ENCODE measurements around the gene ELMOD1. TPM values are rescaled to one million over a fixed set of nuclear protein-coding genes. Genes with fewer than 3 reads are reported as not detected.

Gene ELMOD1
- total and polyA plus RNA-seq, 2 donors (not counting 3 experiments of a cell fraction or from before 2014, with no cell fraction given): 1.6 to 2.4 TPM

GRCh38 chr11:107705027-107705426 is 114.1 kb downstream of the ELMOD1 start:
- H3K27ac ChIP-seq (ENCODE audit: insufficient read depth, low read depth, low read length): no peak overlapping the region
- H3K79me2 ChIP-seq (ENCODE audit: control insufficient read depth, insufficient read depth, low read length): no peaks in the 10 kb centered on the region
- ChIA-PET CTCF (interaction anchor here (1.4 kb wide), 1 partner anchor 66 kb away, joined by 3 read pairs; no protein-coding TSS in a partner anchor), POLR2A (no interaction called here)
- intact Hi-C loops (cut with micrococcal nuclease) (no loop called here), dilution Hi-C loops (cut with MboI; ENCODE audit: extremely low pct_ligation_motif_present, low sequenced_read_pairs) (no loop called here)
- BruUV-seq (replicated peaks): no TSS peak
- H2AFZ ChIP-seq (ENCODE audit: low read depth, low read length): no peak overlapping the region
- no peaks in the 10 kb centered on the region for H3K9me1 ChIP-seq (replicated peaks; ENCODE audit: control insufficient read depth, extremely low read depth, insufficient read depth, low read length)
- no peaks in the 10 kb centered on the region for H3K4me1 ChIP-seq (ENCODE audit: control insufficient read depth, extremely low read depth, insufficient read depth, low read length)
- FAIRE-seq (peak; percentile 33), DNase-seq (ENCODE audit: low read depth, low spot score) (peak; percentile 48)
- H3K4me2 ChIP-seq (ENCODE audit: insufficient read depth, low read length): no peak overlapping the region
- no peaks in the 10 kb centered on the region for H4K20me1 ChIP-seq (replicated peaks; ENCODE audit: control insufficient read depth, extremely low read depth, insufficient read depth, low read length)
- no peaks in the 10 kb centered on the region for H3K36me3 ChIP-seq (ENCODE audit: control insufficient read depth in 2 of 2, extremely low read depth in 1 of 2, insufficient read depth in 2 of 2, low read length in 2 of 2)
- H3K9ac ChIP-seq (replicated peaks; ENCODE audit: extremely low read depth, insufficient read depth, low read length): no peak overlapping the region
- H3K9me3 ChIP-seq (replicated peaks; ENCODE audit: control insufficient read depth, insufficient read depth, low read length): no peaks in the 10 kb centered on the region
- TF ChIP-seq FOS (IDR thresholded peaks at IDR 0.05; ENCODE audit: borderline replicate concordance, insufficient read depth, low read length) (peak; percentile 85), POLR2A (IDR thresholded peaks at IDR 0.05; ENCODE audit: low read depth, low read length) (no peak), EZH2 (IDR thresholded peaks at IDR 0.05; ENCODE audit: borderline replicate concordance, low read depth, low read length, severe bottlenecking) (no peak)
- H3K27me3 ChIP-seq (ENCODE audit: control insufficient read depth in 2 of 2, insufficient read depth in 2 of 2, low read length in 2 of 2): peaks cover 2 to 11% of the 10 kb centered on the region in 2 experiments
- no peak overlapping the region for H3K4me3 ChIP-seq (replicated peaks in 1 of 3; ENCODE audit: insufficient read depth in 1 of 3, low read depth in 1 of 3, low read length in 3 of 3)

- no peak for DNase-seq (ENCODE audit: low read depth, low spot score)
- no peaks in the 10 kb centered on the region for H3K79me2 ChIP-seq (ENCODE audit: control insufficient read depth, insufficient read depth, low read length)
- H3K36me3 ChIP-seq (ENCODE audit: control insufficient read depth in 2 of 2, extremely low read depth in 1 of 2, insufficient read depth in 2 of 2, low read length in 2 of 2): no peaks in the 10 kb centered on the region
- intact Hi-C loops (cut with micrococcal nuclease) (no loop called here), dilution Hi-C loops (cut with MboI; ENCODE audit: extremely low pct_ligation_motif_present, low sequenced_read_pairs) (no loop called here)
- BruUV-seq (replicated peaks): no TSS peak
- H2AFZ ChIP-seq (ENCODE audit: low read depth, low read length): no peak overlapping the region
- no peak overlapping the region for H3K9ac ChIP-seq (replicated peaks; ENCODE audit: extremely low read depth, insufficient read depth, low read length)
- POLR2A ChIA-PET: no interaction called here
- no peaks in the 10 kb centered on the region for H3K9me1 ChIP-seq (replicated peaks; ENCODE audit: control insufficient read depth, extremely low read depth, insufficient read depth, low read length)
- H3K4me3 ChIP-seq (replicated peaks in 1 of 3; ENCODE audit: insufficient read depth in 1 of 3, low read depth in 1 of 3, low read length in 3 of 3): no peak overlapping the region
- no peaks in the 10 kb centered on the region for H3K4me1 ChIP-seq (ENCODE audit: control insufficient read depth, extremely low read depth, insufficient read depth, low read length)
- H4K20me1 ChIP-seq (replicated peaks; ENCODE audit: control insufficient read depth, extremely low read depth, insufficient read depth, low read length): no peaks in the 10 kb centered on the region
- no peak overlapping the region for H3K4me2 ChIP-seq (ENCODE audit: insufficient read depth, low read length)
- no peak for FAIRE-seq
- peaks cover 10 to 24% of the 10 kb centered on the region in 2 experiments for H3K27me3 ChIP-seq (ENCODE audit: control insufficient read depth in 2 of 2, insufficient read depth in 2 of 2, low read length in 2 of 2)
- no peak overlapping the region for H3K27ac ChIP-seq (ENCODE audit: insufficient read depth, low read depth, low read length)
- H3K9me3 ChIP-seq (replicated peaks; ENCODE audit: control insufficient read depth, insufficient read depth, low read length): no peaks in the 10 kb centered on the region
- no peak for TF ChIP-seq FOS (IDR thresholded peaks at IDR 0.05; ENCODE audit: borderline replicate concordance, insufficient read depth, low read length)
- TF ChIP-seq MYC (IDR thresholded peaks at IDR 0.05; ENCODE audit: low read depth, low read length): no peak
- no peak for TF ChIP-seq CTCF (IDR thresholded peaks at IDR 0.05; ENCODE audit: extremely low read depth in 1 of 2, insufficient read depth in 1 of 2, low read depth in 1 of 2, low read length in 2 of 2)
- TF ChIP-seq GATA2 (IDR thresholded peaks at IDR 0.05; ENCODE audit: insufficient read depth, insufficient read length, low read depth, low read length): no peak
- no peak for TF ChIP-seq POLR2A (IDR thresholded peaks at IDR 0.05; ENCODE audit: low read depth, low read length)
- TF ChIP-seq MAX (IDR thresholded peaks at IDR 0.05; ENCODE audit: insufficient read depth, insufficient read length): no peak
- TF ChIP-seq EZH2 (IDR thresholded peaks at IDR 0.05; ENCODE audit: borderline replicate concordance, low read depth, low read length, severe bottlenecking): no peak
- TF ChIP-seq JUN (IDR thresholded peaks at IDR 0.05; ENCODE audit: borderline replicate concordance, insufficient read depth, insufficient read length, low read depth): no peak
- CTCF ChIA-PET: no interaction called here
These were observed 115.6 kb downstream of the ELMOD1 start for GRCh38 chr11:107706531-107706930.

Measured in endothelial cell of umbilical vein (primary cell).